COR-L47 (cell line): Measurements from ENCODE around the gene OSBPL10.

ENCODE experiments used
- DNase-seq: peaks from one replicate; lab custom pipeline; 2025; lab: John Stamatoyannopoulos, UW

Gene OSBPL10

GRCh38 chr3:31615071-31615875 is 365.8 kb downstream of the OSBPL10 start:
- DNase-seq: no peak

- DNase-seq: no peak
Observed at GRCh38 chr3:31614162-31614921, 366.7 kb downstream of the OSBPL10 start.

- no peak for DNase-seq
Observed at GRCh38 chr3:31613654-31614053, 367.4 kb downstream of the OSBPL10 start.

- no peak for DNase-seq
Observed at GRCh38 chr3:31613177-31613576, 367.9 kb downstream of the OSBPL10 start.
